Putamen (tissue), 1 donor: ENCODE measurements around the gene PIGA.
"Not testable (repeated sequence)": the region's sequence is repeated elsewhere in the genome, so short reads cannot be mapped to it uniquely, and the experiment has no call there.

Experiments
- DNase-seq: peaks from one replicate; pipeline ENCODE4 v3.0.0-alpha.2; 2016; ENCODE audit warnings: low spot score

PIGA gene

GRCh38 chrX:15320297-15320696 is 15.0 kb downstream of the PIGA start:
- no peak for DNase-seq

DNA sequence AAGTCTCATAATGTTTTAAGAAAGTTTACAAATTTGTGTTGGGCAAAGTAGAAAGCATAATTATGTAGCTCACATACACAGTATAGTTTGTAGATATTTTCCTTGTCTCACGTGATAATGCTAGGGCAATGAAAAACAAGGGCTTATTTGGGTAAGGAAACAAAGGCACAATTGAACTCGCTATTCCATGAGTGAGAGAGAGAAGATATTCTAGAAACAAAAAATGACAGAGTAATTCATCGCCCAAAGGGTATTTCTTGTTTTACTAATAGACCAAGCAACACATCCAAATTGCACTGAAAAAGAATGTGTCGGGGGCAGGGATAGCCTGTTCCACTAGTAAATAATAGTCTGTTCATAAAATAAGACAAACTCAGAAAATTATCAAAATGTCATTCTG is 16.2 kb downstream of the PIGA start:
- DNase-seq, result peak; percentile 68

DNA sequence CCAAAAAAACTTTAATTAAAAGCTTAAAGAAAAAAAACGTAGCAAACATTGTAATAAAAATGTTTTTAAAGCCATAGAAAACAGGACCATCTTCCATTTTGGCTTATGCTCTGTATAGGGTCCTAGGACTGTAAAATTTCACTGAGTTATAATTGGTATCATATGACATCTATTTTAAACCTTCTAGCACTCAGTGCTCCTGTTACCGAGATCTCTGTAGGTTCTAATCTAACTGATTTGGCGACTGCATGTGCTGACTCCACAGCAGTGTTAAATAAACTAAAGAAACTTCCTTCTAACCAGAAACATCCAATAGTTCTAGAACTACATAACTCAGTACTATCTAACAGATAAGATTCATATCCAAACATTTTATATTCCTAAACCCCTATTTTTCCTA is 19.8 kb downstream of the PIGA start, which contains the start of gene ASB11:
Gene ASB11 (minus strand): TSS at position 132 of the 400 bp plus-strand sequence. CDS start 35 bp downstream, at position 97.
- no peak for DNase-seq

GRCh38 chrX:15314472-15314871 is 20.9 kb downstream of the PIGA start:
- no peak for DNase-seq

GRCh38 chrX:15311119-15311518 is 24.2 kb downstream of the PIGA start:
- DNase-seq, result no peak

- DNase-seq, result peak; percentile 58
Measured at GRCh38 chrX:15310117-15310516, 25.2 kb downstream of the PIGA start.

- DNase-seq, result not testable (repeated sequence)
Measured at GRCh38 chrX:15305899-15306298, 29.4 kb downstream of the PIGA start.

DNA sequence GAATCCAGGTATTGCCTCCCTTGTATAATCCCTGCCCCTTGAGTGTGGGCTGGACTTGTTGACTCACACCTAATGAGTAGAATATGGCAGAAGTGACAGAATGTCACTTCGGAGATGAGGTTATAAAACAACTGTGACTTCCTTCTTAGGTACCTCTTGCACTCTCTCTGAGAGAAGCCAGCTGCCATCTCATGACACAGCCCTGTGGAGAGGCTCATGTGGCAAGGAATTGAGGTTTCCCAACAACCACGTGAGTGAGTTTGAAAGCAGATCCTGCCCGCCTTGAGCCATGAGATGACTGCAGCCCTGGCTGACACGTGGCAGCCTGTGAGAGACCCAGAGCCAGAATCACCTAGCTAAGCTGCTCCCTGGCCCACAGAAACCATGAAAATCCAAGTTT is 33.4 kb downstream of the PIGA start:
- no peak for DNase-seq

DNA sequence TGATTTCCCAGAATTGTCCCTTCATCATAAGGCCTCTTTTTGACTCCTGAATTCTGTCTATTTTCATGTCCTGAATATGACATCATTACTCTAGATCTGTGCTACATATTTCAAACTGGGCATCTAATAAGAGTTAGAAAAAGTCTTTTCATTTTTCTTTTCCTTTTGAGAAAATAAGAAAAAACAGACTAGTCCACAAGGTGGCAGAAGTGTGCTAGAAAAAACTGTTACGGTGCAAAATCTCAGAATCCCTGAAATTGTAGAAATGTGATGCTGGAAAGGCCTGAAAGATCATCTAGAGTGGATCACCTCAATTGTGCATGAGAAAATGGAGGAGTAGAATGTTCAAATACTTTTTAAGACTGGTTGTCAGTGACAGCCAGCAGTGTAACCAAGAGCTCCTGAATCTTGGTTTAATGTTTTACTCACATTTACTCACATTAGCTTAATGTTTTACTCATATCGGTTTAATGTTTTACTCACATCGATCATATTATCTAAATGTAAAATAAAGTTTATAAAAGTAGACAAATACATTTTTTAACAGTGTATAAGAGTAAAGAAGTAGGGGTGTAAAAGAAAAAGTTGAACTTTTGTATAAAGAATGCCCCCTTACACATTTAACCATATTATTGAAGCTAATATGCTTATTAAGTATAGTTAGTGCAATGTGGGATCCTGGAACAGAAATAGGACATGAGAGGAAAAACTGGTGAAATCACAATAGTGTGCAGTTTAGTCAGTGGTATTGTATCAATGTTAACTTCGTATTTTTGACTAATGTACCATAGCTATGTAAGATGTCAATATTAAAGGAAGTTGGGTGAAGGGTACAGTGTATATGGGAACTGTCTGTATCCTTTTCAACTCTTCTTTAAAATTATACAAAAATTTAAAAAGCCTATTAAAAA is 35.1 kb downstream of the PIGA start:
- DNase-seq, result peak; percentile 31

DNA sequence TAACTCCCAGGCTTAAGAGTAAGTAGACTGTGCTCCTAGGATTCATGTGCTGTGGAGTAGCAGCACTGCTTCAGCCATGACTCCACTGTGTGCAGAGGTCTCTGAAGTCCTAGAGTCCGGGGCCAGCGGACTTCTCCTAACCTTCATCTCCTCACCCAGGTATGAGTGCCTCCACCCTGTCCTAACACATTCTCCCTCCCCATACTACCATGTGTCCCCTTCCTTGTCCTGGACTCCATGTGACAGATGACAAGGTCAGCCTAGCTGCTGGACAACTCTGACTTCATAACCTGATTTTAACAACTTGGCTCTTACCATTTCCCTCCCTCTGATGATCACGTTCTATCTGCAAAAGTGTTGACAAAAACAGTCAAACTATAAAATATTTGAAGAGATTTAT is 36.5 kb downstream of the PIGA start:
- DNase-seq, result no peak

DNA sequence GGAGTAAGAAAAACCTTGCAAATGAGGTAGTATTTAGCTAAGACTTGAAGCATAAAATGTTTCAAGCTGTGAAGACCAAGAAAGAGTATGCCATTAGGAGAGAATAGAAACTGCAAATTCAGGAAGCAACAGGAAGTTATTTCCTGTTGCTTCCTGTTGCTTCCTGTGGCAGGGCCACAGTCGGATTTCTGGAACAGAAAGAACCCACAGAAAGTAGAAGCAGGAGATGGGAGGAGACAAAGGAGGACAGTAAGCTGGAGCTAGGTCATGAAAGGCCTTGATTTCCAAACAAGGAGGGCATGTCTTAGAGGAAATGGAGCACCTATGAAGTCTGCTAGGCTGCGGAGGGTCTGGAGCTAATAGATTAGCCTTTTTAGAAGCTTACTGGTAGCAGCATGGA is 37.1 kb downstream of the PIGA start:
- DNase-seq, result no peak

DNA sequence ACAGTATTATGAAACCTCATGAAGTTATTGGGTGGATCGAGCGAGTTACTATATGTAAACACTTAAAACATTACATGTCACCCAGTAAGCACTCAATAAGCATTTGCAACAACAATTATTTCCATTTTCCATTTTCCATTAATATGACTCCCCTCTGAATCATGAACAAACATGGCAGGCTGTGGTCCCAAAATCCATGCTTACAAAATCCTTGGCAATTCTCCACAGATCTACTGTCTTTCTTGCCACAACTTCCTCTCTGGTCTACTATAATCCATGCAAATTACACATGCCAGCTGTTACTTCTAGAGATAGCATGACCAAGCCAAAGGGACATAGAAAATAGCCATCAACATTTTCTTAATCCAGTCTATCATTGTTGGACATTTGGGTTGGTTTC is 41.9 kb downstream of the PIGA start:
- no peak for DNase-seq

- no peak for DNase-seq
Measured at GRCh38 chrX:15292861-15293260, 42.5 kb downstream of the PIGA start.

- DNase-seq, result no peak
Measured at GRCh38 chrX:15277604-15278003, 57.7 kb downstream of the PIGA start.

GRCh38 chrX:15274946-15275345 is 60.4 kb downstream of the PIGA start:
- no peak for DNase-seq

- not testable (repeated sequence) for DNase-seq
Measured at GRCh38 chrX:15273275-15273674, 62.0 kb downstream of the PIGA start.

- no peak for DNase-seq
Measured at GRCh38 chrX:15271757-15272156, 63.6 kb downstream of the PIGA start.

GRCh38 chrX:15269618-15270521 is 65.5 kb downstream of the PIGA start, which contains the start of gene ASB9:
TSS of gene ASB9 (minus strand) at chrX:15270083. CDS start at chrX:15269874, 209 bp downstream.
- DNase-seq, result peak; percentile 0
